Measurements from ENCODE around the gene SSBP3.

Gene SSBP3

GRCh38 chr1:54177726-54178125 lies 228.5 kb downstream of the SSBP3 start:
- Histone ChIP-seq H3K4me3 (no peak overlapping the region), H3K27me3 (no peaks in the 10 kb centered on the region), H3K9ac (no peak overlapping the region), H3K4me2 (no peak overlapping the region), H3K4me1 (peaks cover 17% of the 10 kb centered on the region), H3K27ac (no peak overlapping the region), H3K9me3 (no peaks in the 10 kb centered on the region), H4K20me1 (no peaks in the 10 kb centered on the region), H3K36me3 (peaks cover 60% of the 10 kb centered on the region)
- no peak for TF ChIP-seq Cebpa-rat (IDR thresholded peaks at IDR 0.05)

DNA sequence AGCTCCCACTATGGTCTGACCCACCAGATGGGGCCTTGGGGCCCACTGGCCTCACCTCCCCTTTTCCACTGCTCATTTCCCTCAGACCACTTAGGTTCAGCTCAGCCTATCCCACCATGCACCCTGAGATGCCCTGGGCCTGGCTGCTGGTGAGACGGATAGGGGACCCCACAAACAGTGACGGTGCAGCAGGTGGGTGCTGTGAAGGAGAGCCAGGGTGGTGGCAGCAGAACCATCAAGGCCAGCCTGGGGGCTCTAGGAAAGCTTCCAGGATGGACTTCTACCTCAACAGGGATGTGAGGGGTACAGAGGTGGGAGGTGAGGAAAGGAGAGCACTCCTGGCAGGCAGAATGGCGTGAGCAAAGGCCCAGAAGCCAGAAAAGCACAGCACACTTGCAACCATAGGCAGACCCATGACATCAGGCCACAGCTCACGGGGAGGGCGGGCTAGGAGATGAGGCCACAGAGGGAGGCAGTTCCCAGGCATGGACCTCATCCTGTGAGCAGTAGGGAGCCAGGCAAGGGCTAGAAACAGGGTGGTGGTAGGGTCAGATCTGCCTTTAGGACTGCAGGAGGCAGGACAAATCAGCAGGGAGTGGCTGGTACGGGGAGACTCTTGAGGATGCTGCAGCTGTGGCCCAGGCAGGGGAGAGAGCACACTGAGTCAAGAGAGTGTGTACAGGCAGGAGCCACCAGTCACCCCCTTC lies 229.4 kb downstream of the SSBP3 start:
- peaks cover 20% of the 10 kb centered on the region for H3K4me1 ChIP-seq
- H3K4me2 ChIP-seq = no peak overlapping the region
- H4K20me1 ChIP-seq = no peaks in the 10 kb centered on the region
- TF ChIP-seq Cebpa-rat (IDR thresholded peaks at IDR 0.05) = no peak
- H3K36me3 ChIP-seq = peaks cover 51% of the 10 kb centered on the region
- no peak overlapping the region for H3K27ac ChIP-seq
- no peak overlapping the region for H3K9ac ChIP-seq
- no peaks in the 10 kb centered on the region for H3K27me3 ChIP-seq
- H3K9me3 ChIP-seq = no peaks in the 10 kb centered on the region
- no peak overlapping the region for H3K4me3 ChIP-seq
